Loucy (cell line): Measurements from ENCODE around the gene B4GALNT3.

ENCODE experiments used
- H2AFZ ChIP-seq: fragments of 200-600 bp; sonication (generic); 2 replicates; pipeline ENCODE4 v1.6.0; 2016; ENCODE audit warnings: antibody characterized with exemption, mild to moderate bottlenecking, low read length, moderate library complexity
- H3F3A ChIP-seq: fragments of 200-600 bp; 2 replicates; pipeline ENCODE4 v1.6.0; 2016; ENCODE audit warnings: antibody characterized with exemption, low read depth, mild to moderate bottlenecking
- H3K27me3 ChIP-seq: fragments of 200-600 bp; sonication (generic); 2 replicates; pipeline ENCODE4 v1.6.1; 2014; ENCODE audit warnings: low read length, mild to moderate bottlenecking; ENCODE audit not compliant: insufficient read depth, poor library complexity, severe bottlenecking
- H3K36me3 ChIP-seq: fragments of 200-600 bp; sonication (generic); 2 replicates; pipeline ENCODE4 v1.6.1; 2016; ENCODE audit warnings: low read length; ENCODE audit not compliant: insufficient read depth
- H3K4me1 ChIP-seq: fragments of 200-600 bp; sonication (generic); 2 replicates; pipeline ENCODE4 v1.5.1; 2014; ENCODE audit warnings: low read length, mild to moderate bottlenecking; ENCODE audit not compliant: insufficient read depth, poor library complexity, severe bottlenecking
- H3K4me2 ChIP-seq: fragments of 200-600 bp; sonication (generic); 2 replicates; pipeline ENCODE4 v1.6.0; 2014; ENCODE audit warnings: antibody characterized with exemption, low read length, low read depth, mild to moderate bottlenecking; ENCODE audit not compliant: poor library complexity, severe bottlenecking
- H3K4me3 ChIP-seq: fragments of 200-600 bp; sonication (generic); 2 replicates; pipeline ENCODE4 v1.5.1; 2014; ENCODE audit warnings: low read length, mild to moderate bottlenecking, mixed read lengths; ENCODE audit not compliant: poor library complexity, severe bottlenecking
- H3K79me2 ChIP-seq: fragments of 200-600 bp; sonication (generic); 2 replicates; pipeline ENCODE4 v1.6.1; 2014; ENCODE audit warnings: low read length; ENCODE audit not compliant: insufficient read depth
- H3K9ac ChIP-seq: fragments of 200-600 bp; sonication (generic); 2 replicates; pipeline ENCODE4 v1.6.0; 2014; ENCODE audit warnings: mild to moderate bottlenecking, low read depth, low read length, moderate library complexity; ENCODE audit not compliant: poor library complexity, severe bottlenecking
- H3K9me2 ChIP-seq: fragments of 200-600 bp; sonication (generic); replicated peaks from 2 replicates; pipeline ENCODE4 v1.6.1; 2016; ENCODE audit warnings: low read depth, low read length, mixed read lengths
- H3K9me3 ChIP-seq: fragments of 200-600 bp; sonication (generic); 2 replicates; pipeline ENCODE4 v1.6.1; 2014; ENCODE audit warnings: mild to moderate bottlenecking, antibody characterized with exemption, low read length, low read depth; ENCODE audit not compliant: insufficient read depth
- H4K20me1 ChIP-seq: fragments of 200-600 bp; sonication (generic); 2 replicates; pipeline ENCODE4 v1.6.0; 2014; ENCODE audit warnings: antibody characterized with exemption, low read length, mild to moderate bottlenecking; ENCODE audit not compliant: insufficient read depth, poor library complexity, severe bottlenecking
- CTCF ChIP-seq: fragments of 200-600 bp; sonication (generic); conservative IDR thresholded peaks from 2 replicates; pipeline ENCODE4 v1.5.1; 2014; ENCODE audit warnings: mild to moderate bottlenecking, antibody characterized with exemption, low read length
- EZH2phosphoT487 ChIP-seq: fragments of 200-600 bp; IDR thresholded peaks from 2 replicates; pipeline ENCODE4 v1.6.1; 2018; ENCODE audit warnings: antibody characterized with exemption, mild to moderate bottlenecking, moderate library complexity, borderline replicate concordance

Gene B4GALNT3

GRCh38 chr12:505221-505620 lies 45.5 kb downstream of the B4GALNT3 start:
- Histone ChIP-seq H3K27me3 (no peaks in the 10 kb centered on the region), H3K4me3 (no peak overlapping the region), H3K79me2 (no peaks in the 10 kb centered on the region), H3K9me3 (no peaks in the 10 kb centered on the region), H3K4me2 (no peak overlapping the region), H3K9ac (no peak overlapping the region), H3K4me1 (no peaks in the 10 kb centered on the region), H3K9me2 (no peaks in the 10 kb centered on the region), H4K20me1 (no peaks in the 10 kb centered on the region), H3F3A (no peaks in the 10 kb centered on the region), H3K36me3 (no peaks in the 10 kb centered on the region), H2AFZ (no peak overlapping the region)
- TF ChIP-seq CTCF (no peak), EZH2phosphoT487 (no peak)

DNA sequence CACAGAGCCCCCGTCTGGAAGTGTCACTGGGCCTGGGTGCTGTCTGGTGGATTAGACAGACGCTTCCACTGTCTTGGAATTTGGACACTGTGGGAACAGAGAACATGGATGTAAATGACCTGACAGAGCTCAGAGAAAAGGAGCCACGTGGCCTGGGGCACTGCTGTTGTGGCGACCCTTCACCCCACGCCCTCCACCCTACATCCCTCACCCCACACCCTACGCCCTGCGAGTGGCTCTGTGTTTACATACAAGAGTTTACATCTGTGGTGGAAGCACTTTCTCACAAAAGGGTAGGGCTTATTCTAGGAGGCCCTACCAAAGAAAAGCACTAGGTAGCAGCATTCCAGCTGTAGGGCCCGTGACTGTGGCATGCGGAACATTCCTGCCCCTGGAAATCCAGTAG lies 47.7 kb downstream of the B4GALNT3 start:
- Histone ChIP-seq H3K4me2 (no peak overlapping the region), H3K9ac (no peak overlapping the region), H3K79me2 (no peaks in the 10 kb centered on the region), H4K20me1 (no peaks in the 10 kb centered on the region), H3K27me3 (no peaks in the 10 kb centered on the region), H2AFZ (no peak overlapping the region), H3K9me3 (no peaks in the 10 kb centered on the region), H3F3A (no peaks in the 10 kb centered on the region), H3K9me2 (no peaks in the 10 kb centered on the region), H3K4me3 (no peak overlapping the region), H3K4me1 (no peaks in the 10 kb centered on the region), H3K36me3 (no peaks in the 10 kb centered on the region)
- TF ChIP-seq EZH2phosphoT487 = no peak
- TF ChIP-seq CTCF = no peak

DNA sequence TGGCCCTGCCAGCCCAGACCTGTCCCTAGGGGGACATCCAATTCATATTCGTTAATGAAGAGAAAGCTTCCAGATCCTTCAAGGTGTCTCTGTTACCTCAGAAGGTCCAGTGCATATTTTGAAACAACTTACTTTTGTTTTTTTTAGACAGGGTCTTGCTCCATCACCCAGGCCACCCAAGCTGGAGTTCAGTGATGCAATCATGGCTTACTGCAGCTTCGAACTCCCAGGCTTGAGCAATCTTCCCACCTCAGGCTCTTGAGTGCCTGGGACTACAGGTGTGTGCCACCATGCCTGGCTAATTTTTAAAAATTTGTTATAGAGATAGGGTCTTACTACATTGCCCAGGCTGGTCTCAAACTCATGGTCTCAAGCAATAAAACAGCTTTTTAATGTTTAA lies 48.4 kb downstream of the B4GALNT3 start:
- H3K79me2 ChIP-seq = no peaks in the 10 kb centered on the region
- H3K4me1 ChIP-seq = no peaks in the 10 kb centered on the region
- H2AFZ ChIP-seq = no peak overlapping the region
- no peaks in the 10 kb centered on the region for H3K9me2 ChIP-seq
- no peaks in the 10 kb centered on the region for H3K36me3 ChIP-seq
- TF ChIP-seq EZH2phosphoT487 (no peak), CTCF (no peak)
- H3K4me3 ChIP-seq = no peak overlapping the region
- no peaks in the 10 kb centered on the region for H4K20me1 ChIP-seq
- H3K9ac ChIP-seq = no peak overlapping the region
- H3K27me3 ChIP-seq = no peaks in the 10 kb centered on the region
- H3F3A ChIP-seq = no peaks in the 10 kb centered on the region
- no peaks in the 10 kb centered on the region for H3K9me3 ChIP-seq
- H3K4me2 ChIP-seq = no peak overlapping the region
